Mucosa of gallbladder (tissue), 1 donor: ENCODE measurements around the gene DAZAP1. TPM values are rescaled to one million over a fixed set of nuclear protein-coding genes. Genes with fewer than 3 reads are reported as not detected.

Source experiments
- DNase-seq: peaks from one replicate; pipeline ENCODE4 v3.0.0-alpha.2; 2020; ENCODE audit warnings: low spot score
- total RNA-seq: library from RNA; stranded (reverse); gene quantifications from one replicate; pipeline ENCODE4 v1.2.1, GENCODE V29; 2021
- donor health status: DM: no; HTN: no; CAD: no.

Gene DAZAP1
- total RNA-seq, 1 donor from 2014 or later, result 77.7 TPM

DNA sequence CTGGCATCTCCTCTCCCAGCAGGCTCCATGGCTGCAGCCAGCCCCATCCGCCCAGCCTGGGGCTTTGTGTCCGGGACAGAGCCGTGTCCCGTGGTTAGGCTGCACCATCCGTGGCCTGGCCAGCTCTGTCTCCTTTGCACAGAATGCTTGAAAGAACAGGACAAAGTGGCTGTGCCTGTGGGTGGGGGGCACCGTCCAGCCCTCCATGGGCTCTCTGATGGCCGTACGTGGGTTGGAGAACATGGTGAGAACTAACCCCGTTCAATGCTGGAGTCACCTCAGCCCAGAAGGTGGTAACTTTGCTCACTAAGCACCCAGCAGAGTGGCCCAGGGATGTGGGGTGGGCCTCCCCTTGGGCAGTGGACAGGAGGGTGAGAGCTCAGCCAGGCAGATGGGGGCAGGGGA is 33.6 kb downstream of the DAZAP1 start:
- no peak for DNase-seq

DNA sequence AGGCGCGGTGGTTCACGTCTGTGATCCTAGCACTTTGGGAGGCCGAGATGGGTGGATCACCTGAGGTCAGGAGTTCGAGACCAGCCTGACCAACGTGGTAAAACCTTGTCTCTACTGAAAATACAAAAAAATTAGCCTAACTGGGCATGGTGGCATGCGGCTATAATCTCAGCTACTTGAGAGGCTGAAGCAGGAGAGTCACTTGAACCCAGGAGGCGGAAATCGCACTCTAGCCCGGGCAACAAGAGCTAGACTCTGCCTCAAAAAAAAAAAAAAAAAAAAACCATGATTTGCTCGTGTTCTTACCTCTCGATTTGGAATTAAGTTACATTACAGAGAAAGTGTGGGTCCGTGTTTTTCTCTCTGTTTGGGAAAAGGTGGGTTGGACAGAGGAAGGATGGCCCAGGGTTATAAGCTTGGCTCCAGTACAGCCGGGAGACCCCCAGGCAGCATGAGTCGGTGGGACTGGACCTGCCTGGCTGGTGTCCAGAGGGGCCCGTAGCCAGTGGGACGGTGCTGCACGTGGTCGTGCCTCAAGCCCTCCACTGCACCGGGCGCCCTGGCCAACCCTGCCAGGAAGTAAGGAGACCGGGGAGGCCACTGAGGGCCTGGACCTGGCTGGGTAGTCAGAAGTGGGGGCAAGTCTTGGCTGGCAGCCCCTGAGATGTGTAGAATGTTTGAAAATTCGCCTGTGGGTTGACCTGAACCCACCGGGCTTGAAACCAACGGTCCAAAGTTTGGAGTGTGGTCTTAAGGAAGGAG is 34.5 kb downstream of the DAZAP1 start:
- no peak for DNase-seq

DNA sequence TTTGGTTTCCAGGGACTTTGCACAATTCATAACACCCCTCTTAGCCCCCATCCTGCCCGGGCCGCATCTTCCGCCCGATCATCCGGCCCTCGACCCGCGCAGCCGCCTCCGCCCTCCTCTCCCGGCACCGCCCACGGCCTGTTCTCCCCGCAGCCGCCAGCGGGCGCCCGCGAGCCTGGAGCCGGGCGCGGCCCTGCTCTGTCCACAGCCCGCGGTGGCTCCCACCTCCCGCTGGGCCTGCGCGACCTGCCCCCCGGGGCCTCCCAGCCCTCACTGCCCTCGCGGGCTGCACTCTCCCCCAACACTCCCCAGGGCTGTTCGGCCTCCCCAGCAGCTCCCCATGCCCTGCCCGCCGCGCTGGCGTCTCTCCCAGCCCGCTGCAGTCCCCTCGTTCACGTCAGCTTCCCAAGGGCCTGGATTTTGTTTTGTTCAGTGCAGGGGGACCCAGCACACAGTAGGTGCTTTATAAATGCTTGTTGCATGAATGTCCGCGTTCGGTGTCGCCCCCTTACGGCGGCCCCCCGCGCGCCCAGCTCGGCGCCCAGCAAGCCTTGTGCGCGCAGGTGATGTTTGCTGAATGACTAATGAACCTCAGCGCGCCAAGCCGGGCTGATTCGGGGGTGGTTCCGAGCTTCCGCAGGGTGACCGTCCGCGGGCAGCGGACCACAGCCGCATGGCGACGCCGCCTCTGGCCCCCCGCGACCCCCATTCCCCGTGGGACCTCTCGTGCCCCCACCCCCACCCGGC is 38.0 kb downstream of the DAZAP1 start:
- peak; percentile 60 for DNase-seq

DNA sequence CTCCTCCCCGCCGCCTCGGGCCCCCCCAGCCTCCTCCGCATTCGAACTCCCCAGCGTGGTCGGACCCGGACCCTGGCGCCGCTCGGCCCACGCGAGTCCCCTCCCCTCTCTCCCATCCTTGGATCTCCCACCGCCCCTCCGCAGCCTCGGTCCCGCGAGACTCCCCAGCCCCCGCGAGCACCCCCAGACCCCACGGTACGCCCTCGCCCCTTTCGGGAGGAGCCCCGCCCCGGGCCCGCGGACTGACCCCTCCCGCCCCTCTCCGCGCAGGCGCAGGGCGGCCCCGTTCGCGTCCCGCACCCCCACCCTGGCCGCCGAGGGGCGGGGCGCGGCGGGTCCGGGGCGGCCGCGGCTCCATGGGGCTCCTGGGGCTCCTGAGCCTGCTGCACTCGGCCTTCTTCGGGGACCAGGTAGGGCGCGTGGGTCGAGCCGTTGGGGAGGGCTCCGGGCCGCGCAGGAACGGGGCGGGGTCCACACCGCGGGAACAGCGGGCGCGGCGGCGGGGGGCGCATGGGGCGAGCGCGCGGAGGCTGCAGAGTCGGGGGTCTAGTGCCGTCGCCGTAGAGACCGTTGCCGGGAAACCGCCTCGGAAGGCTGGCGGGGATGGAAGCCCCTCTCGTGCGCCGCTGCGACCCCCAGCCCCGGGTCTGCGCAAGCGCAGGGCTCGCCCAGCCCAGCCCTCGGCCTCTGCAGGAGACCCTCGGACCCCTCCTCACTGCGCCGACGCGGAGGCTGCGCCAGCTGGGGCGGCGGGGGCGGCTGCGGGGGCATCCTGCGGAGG is 38.7 kb downstream of the DAZAP1 start:
- DNase-seq, result no peak

DNA sequence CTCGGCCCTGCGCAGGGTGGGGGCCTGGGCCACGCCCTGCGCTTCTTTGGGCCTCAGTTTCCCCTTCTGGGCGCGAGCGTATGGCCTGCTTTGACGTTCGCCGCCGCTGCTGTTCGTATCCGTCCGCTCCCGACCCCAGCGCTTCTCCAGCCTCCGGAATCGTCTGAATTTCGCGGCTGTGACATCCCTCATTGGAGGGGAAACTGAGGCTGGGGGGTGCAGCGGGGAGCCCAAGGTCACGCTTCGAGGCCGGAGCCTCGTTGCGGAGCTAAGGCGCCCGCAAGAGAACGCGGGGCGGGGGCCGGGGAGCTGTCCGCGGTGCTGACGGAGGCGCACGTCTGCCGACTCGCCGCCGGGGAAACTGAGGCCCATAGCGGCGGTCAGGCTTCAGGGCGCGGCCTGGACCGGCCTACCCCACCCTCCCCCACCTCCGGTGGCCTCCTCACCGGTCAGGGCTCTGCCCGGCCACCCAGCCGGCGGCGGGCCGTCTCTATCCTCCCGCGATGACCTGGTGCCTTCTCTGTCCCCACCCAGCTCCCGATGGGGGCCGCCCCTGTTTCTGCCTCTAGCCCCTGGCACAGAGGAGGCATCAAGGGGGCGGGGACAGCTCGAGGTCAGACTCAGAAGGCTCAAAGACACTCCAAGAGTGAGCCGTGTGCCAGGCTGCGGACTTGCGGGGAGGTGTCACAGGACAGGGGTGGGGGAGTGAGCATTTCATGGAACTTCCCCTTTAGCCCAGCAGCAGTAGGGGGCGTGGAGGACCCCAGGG is 39.5 kb downstream of the DAZAP1 start:
- DNase-seq, result no peak

DNA sequence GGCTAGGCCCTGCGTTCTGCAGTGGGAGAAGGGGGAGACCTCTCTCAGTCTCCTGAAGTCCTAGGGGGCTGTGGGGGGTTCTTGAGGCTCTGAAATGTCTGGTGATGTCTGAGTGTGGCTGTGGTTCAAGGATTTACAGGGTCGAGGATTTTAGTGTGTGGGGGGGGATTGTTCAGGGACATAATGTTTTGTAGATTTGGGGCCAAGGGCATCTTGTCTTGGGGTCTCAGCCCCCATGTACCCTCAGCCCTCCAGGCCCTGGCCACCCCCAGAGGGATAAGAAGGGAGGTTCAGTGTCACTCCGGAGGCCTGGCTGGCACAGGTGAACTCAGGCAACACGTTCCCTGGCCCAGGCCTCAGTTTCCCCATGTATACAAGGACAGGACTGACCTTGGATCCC is 40.1 kb downstream of the DAZAP1 start:
- no peak for DNase-seq

DNA sequence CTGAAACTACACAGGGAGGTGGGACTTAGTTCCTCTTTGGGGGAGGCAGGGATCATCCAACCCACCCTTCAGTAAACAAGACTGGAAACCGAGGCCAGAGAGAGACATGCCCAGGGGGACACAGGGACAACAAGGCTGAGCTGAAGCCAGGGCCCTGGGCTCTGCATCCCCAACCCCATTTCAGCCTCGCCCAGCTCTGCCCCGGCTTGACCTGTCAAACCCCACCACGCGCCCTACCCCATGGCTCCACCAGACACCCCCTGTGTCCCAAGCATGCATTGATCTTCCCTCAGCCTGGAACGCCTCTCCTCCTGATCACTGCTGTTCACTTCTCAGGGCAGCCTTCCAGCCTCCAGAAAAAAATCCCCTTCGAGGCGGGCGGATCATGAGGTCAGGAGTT is 40.6 kb downstream of the DAZAP1 start:
- no peak for DNase-seq

DNA sequence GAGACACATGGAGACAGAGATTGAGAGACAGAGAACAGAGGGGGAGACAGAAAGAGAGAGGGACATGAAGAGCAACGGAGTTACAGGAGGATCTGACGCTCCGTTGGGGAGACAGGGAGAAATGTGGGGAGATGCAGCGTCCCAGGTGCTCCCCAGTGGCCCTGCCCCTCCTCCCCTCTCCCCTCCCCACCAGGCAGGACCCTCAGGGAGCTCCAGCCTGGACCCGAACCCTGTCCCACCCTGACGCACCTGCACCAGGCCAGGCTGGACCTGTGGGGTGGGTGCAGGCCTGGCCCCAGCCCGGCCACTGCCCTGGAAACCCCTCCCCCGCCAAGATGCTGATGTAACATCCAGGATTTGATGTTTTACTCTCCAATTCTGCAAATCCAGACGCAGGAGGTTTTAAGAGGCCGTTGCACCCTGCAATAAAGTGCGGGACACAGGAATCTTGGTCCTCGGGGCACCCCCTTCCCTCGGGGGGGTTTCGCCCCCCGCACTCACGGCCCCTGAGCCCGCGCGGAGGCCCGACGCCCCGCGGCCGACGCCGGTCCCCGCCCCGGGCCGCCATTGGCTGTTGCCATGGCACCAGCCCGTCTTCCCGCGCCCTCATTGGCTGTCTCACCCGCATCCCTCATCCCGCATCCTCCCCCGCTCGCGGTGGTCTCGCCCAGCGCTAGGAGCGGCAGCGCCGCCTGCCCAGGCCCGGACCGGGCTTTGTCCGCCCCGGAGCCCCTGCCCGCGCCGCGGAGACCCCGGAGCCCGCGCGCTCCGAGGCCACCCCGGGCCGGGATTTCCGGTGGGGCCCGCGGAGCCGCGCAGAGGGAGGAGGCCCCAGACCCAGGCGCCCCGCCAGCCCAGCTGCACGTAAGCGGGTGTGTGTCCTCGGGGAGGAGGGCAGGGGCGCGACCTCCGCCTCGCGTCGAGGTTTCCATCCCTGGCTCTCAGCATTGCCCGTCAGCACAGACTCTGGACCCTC is 42.4 kb downstream of the DAZAP1 start, which contains the start of gene APC2:
Gene APC2 (plus strand): TSS at position 655 of the 976 bp plus-strand sequence. CDS start 2,881 bp downstream, outside the sequence.
- DNase-seq, result no peak

DNA sequence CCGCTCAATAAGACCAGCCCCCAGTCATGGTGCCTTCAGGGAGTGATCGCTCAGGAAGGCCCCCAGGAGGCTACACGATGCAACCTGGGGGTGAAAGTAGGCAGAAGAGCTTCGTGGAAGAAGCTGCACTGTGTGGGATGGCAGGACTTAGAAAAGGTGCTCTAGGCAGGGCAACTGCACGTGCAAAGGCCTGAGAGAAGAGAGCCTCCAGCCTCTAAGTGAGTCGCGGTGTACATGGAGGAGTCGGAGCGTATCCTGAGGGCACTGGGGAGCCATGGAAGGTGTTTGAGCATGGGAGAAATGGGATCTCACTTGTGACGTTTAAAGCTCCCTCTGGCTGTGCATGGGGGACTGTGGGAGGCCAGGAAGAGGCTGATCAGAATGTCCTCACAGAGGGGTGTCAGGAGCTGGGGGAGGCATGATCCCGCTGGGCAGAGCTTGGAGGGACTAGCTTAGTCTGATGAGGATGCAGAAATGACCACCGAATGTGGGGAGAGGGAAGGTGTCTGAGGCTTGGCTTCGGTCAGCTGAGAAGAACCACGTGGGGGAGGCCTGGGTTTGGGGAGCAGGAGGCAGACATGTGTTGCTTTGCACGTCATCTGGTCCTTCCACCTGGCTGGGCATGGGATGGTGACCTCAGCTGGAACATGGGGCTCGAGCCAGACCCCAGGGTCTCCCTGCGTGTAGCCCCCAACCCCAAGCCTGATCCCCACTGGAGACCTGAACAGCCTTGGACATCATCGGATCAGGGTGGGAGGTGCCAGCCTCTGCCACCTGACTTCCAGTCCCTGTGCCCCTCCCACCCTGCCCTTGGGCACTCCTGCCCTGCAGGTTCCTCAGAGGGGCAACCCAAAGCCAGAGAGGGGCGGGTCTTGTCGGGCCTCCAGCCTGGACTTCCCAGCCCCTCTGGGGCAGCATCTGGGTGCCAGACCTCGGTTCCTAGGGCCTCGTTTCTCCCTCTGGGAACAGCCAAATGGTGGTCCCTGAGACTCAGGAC is 43.6 kb downstream of the DAZAP1 start:
- DNase-seq, result no peak

DNA sequence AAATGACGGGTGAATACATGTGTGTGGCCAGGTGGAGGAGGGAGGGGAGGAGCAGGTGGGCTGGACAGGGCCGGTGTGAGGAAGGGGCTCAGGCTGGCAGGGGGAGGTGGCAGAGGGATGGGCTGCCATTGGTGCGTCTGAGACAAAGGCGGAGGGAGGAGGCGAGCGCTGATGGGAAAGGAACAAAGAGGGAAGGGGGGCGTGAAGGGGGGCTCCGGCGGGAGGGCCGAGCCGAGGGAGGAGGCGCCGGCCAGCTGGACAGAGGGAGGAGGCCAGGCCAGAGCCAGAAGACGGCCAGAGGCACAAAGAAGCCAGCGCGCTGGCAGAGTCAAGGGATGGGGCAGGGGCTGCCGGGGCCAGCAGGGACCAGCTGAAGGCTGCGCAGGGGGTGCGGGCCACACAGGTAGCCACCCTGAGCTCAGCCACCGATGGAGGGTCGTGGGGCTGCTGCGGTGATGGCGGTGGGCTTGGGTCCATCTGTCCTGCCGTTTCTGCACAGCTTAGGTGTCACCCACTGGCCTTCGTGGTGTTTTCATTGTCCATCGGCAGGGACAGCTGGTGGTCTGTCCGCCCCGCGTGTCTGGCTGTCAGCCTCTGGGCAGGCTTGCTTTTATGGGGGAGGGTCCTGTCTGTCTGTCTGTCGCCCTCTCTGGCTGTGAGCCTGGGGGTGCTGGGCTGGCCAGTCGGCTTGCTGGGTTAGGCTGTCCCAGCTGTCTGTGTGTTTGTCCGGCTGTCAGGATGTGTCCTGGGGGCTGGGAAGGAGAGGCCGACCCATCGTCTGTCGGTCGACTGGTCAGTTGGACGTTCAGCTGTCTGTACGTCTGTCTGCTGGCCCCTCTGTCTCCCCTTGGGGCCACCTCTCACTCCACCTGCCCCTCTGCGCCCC is 44.8 kb downstream of the DAZAP1 start:
- no peak for DNase-seq

DNA sequence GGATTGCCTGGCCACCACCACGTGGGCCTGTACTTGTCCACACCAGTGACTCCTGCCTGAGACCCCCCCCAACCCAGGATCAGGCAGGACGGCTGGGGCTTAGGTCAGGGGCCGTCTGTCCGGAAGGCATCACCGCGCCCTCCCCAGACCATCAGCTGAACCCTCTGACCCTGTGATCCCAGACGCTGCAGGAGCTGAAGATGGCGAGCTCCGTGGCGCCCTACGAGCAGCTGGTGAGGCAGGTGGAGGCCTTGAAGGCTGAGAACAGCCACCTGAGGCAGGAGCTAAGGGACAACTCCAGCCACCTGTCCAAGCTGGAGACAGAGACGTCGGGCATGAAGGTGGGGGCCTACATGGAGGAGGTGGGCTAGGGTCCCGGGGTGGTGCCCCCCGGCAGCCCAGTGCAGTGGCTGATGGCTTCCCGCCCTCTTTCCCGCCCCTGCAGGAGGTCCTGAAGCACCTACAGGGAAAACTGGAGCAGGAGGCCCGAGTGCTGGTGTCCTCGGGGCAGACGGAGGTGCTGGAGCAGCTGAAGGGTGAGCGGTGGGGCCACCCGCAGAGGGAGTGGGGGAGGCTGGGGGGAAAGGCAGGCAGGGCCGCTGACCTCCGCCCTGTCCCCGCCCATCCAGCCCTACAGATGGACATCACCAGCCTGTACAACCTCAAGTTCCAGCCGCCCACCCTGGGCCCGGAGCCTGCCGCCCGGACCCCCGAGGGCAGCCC is 45.6 kb downstream of the DAZAP1 start:
- DNase-seq, result no peak

DNA sequence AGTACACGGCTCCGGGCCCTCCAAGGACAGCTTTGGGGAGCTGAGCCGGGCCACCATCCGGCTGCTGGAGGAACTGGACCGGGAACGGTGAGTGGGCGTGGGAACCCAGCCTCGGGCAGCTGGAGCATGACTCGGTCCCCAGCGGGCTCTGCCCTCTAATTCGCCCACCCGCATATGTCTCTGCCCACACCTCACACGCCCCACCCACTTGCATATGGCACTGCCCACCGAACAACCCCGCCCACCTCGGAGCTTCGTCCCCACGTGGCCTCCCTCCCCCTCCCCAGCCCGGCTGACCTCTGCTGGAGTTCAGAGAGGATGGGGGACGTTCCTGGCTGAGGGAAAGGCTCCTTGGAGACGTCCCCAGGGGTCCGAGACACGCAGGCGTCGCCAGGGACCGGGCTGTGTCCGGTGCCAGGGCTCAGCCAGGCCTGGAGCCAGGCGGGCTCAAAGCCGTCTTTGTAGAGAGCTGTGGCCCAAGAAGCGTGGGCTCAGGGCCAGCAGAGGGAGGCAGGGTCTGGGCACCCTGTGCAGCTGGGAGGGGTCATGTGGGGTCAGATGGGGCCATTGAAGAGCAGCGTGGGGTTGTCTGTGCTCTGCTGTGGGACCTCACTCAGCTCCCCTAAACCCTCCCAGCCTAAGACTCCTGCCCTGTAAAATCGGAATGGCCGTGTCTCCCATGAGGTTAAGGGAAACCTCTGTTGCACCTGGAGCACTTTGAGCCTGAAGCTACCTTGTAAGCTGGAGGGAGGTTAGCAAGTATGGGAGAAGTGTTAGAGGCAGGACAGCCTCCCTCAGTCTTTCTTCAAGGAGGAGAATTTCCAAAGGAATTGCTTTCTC is 46.4 kb downstream of the DAZAP1 start:
- DNase-seq, result no peak

DNA sequence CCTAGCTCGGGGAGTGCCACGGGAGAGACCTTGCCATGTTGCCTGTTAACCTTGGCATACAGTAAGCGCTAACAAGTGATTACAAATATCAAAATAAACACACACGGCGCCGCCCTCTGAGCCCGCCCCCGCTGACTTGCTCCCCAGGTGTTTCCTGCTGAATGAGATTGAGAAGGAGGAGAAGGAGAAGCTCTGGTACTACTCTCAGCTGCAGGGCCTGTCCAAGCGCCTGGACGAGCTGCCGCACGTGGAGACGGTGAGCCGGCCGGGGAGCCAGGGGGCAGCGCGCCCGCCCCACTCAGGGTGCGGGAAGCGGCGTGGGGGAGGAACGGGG is 47.6 kb downstream of the DAZAP1 start:
- no peak for DNase-seq

DNA sequence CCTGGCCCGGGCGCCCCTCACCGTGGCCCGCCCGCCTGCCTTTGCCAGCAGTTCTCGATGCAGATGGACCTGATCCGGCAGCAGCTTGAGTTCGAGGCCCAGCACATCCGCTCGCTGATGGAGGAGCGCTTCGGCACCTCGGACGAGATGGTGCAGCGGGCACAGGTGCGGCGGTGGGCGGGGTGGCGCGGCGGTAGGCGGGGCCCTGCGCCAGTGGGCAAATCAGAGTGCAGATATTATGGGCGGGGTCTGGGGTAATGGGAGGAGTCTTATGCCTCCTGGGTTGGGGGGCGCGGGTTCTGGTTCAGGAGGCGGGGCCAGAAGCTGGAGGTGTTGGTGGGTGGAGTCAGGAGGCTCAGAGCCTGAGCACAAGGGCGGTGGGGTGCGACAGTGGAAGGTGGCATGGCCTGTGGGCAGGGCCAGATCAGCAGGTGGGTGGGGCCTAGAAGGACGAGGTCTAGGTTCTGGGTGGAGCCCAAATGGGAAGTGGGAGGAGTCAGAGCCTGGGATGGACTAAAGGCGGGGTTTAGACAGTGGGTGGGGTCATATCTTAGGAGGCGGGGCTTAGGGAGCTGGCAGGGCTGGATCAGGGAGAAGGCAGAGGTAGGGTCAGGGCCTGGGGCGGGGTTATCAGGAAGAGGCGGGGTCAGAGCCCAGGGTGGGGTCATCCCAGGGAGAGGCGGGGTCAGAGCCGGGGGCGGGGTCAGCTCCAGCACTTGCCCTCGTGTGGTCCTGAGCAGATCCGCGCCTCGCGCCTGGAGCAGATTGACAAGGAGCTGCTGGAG is 48.1 kb downstream of the DAZAP1 start:
- DNase-seq, result peak; percentile 65

DNA sequence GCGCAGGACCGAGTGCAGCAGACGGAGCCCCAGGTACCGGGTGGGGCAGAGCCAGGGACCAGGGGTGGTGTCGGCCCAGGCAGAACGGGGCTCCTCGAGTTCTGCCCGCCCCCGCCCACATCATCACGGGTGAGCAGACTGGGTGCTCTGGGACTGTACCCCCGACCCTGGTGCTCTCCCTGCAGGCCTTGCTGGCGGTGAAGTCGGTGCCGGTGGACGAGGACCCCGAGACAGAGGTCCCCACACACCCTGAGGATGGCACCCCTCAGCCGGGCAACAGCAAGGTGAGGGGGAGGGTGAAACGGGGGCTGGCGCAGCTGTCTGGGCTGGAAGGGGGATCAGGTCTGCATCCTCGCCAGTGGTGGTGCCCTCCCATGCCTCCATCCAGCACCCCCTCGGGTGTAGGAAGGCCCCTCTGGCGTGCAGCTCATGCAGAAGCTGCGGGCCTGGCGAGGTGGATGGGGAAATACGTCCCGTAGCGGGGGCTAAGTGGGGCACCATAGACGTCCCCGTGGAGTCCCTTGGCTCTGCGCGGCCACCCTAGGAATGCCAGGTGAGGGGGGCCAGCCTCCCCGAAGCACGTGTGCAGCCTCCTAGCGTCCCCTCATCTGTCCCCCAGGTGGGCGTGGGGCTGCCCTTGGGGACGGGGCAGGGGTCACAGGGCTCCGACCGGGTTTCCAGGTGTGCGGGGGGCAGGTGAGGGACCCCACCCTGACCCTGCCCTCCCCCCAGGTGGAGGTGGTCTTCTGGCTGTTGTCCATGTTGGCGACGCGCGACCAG is 48.9 kb downstream of the DAZAP1 start:
- DNase-seq, result no peak
